AG10803 (cell line): ENCODE data around the gene FXR2.
A peak's percentile ranks its signal among the peaks of the same experiment; 100 is the strongest.
"Not testable (repeated sequence)": the region's sequence is repeated elsewhere in the genome, so short reads cannot be mapped to it uniquely, and the experiment has no call there.

Source experiments
- DNase-seq: peaks from one replicate; pipeline ENCODE4 v3.0.0; 2010; ENCODE audit warnings: low read depth
- H3K4me3 ChIP-seq: 2 replicates; pipeline ENCODE4 v1.5.1; 2011; ENCODE audit warnings: mild to moderate bottlenecking, low read length, control low read depth
- TF ChIP-seq, protein P1 (sequence below): conservative IDR thresholded peaks from 2 replicates; pipeline ENCODE4 v1.5.1; 2011; ENCODE audit warnings: mild to moderate bottlenecking, low read length, control low read depth, inconsistent platforms

The FXR2 gene

DNA sequence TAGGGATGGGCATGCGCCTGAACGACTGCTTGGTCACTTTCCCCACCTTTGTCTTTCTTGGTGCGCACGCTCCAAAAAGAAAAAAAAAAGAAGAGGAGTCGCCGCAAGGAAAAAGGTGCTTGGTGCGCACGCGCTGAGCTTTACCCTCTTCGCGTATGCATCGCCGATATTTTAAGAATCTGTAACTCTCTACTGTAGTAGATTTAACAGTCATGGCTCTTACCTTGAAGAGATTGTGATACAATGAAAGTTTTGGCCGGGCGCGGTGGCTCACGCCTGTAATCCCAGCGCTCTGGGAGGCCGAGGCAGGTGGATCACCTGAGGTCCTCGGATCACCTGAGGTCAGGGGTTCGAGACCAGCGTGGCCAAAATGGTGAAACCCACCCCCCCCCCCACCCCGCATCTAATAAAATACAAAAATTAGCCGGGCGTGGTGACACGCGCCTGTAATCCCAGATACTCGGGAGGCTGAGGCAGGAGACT, 609 bp upstream of the FXR2 start:
- no peak for DNase-seq
- TF ChIP-seq, protein P1, sequence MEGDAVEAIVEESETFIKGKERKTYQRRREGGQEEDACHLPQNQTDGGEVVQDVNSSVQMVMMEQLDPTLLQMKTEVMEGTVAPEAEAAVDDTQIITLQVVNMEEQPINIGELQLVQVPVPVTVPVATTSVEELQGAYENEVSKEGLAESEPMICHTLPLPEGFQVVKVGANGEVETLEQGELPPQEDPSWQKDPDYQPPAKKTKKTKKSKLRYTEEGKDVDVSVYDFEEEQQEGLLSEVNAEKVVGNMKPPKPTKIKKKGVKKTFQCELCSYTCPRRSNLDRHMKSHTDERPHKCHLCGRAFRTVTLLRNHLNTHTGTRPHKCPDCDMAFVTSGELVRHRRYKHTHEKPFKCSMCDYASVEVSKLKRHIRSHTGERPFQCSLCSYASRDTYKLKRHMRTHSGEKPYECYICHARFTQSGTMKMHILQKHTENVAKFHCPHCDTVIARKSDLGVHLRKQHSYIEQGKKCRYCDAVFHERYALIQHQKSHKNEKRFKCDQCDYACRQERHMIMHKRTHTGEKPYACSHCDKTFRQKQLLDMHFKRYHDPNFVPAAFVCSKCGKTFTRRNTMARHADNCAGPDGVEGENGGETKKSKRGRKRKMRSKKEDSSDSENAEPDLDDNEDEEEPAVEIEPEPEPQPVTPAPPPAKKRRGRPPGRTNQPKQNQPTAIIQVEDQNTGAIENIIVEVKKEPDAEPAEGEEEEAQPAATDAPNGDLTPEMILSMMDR: no peak
- peak overlapping the region; percentile 63 for H3K4me3 ChIP-seq

DNA sequence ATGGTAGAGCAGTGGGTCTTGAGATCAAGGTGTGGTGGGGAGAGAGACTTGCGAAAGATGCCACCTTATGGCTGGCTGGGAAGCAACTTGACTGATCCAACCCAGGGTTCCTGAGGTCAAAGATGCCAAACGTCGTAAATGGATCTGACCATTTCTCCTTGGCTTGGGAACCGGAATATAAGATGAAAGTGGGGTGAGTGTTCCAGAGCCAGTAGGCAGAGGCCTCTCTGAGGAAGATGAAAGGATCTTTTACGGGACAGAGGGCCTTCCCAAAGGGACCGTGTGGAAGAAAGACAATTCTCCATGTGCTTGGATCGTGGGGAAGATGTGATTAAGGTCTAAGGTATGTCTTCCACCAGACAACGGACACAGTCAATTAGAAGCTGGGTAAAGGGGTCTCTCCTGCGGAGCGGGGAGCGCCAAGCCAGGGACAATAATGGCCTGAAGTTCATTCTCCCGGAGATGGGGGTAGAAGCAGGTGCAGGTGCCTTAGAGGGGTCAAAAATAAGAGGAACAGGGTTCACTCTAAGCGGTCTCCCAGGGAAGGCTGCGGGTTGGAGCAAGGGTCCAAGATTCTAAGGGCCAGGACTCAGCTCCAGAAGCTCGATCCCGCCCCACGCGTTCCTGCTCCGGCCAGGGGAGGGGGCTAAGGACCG, 800 bp downstream of the FXR2 start:
- DNase-seq: peak; percentile 49

DNA sequence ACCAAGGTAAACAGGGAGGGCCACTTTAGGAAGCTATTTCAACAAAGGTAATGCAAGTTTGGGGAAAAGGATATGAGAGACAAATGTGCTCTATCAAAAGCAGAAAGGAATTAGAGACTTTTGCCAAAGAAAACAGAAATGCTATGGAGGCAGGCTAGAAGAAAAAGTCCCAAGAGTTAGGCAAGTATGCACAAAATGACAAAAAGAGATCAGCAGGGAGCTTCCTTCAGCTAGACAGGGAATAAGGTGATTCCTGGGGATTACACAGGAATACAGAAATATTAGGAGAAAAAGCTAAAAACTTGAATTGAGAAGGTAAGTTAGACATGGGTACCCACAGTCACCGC, 2.4 kb downstream of the FXR2 start:
- H3K4me3 ChIP-seq: no peak overlapping the region; the same call in 1 of the 2 replicates
- DNase-seq: peak; percentile 13
- TF ChIP-seq, protein P1: no peak

More for the DNA sequence above, 800 bp downstream of the FXR2 start:
- peak overlapping the region; percentile 90 for H3K4me3 ChIP-seq
- TF ChIP-seq, protein P1: no peak

DNA sequence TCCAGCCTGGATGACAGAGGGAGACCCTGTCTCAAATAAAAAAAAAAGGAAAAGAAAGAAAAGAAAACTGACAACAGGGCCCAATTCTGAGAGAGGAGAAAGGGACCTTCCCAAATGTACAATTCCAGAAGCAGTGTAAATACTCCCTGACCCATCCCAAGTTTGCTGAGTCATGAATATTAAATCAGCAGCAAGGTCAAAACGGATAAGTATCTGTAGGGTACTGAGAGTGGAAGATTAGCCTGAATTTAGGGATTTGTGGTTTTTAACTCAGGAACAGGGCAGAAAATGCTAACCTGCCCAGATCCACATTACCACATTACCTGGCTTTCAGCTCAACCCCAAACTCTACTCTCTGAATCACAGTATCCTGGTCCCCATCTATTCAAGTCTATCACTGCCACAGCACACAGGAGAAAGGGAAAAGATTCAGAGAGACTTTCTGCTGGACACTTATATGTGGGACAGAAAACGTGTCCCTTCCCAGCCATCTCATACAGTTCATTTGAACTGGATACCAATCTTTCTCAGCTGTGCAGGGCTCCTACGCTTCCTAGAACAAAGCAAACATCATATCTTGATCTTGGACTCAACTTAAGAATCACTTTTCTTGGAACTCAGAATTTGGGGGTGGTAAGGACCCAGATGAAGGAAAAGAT, 2.9 kb downstream of the FXR2 start:
- no peak for DNase-seq
- H3K4me3 ChIP-seq: peak overlapping the region; percentile 16
- TF ChIP-seq, protein P1: no peak

DNA sequence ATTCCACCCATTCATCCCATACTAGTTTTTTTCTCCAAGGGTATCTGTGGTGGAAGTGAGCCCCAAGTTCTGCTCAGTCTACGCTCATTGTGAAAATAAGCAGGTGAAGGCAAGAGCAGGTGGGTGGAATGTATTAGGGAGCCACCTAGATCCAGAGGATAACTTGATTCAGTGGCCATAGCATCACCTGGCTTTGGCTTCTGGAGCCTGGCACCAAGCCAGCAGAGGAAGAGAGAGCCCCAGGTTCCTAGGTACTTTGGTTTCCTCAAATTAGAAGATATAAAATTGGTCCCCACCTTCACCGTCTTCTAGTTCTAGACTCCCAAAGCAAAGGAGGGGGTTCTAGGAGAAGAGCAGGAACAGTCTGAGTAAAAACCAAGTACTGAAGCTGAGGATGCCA, 4.1 kb downstream of the FXR2 start:
- no peak for DNase-seq
- H3K4me3 ChIP-seq: no peak overlapping the region
- TF ChIP-seq, protein P1: no peak

DNA sequence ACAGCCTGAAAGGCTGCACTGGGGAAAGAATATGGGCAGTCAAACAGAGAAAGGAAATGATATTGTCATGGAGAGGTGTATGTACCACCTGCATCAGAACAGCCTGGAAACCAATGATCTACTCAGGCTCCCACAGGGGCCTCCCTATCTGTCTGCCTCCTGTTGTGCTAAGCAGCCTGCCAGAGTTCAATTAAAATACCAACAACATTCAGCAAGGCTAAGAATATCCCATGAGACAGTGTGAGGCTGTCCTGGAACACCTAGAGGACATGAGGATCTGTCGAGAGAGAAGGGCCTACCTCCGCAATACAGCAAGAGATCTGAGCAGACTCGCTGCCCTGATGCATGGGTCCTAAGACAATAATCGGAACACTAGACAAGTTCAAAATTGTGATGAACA, 8.4 kb downstream of the FXR2 start:
- TF ChIP-seq, protein P1: no peak
- H3K4me3 ChIP-seq: no peak overlapping the region
- DNase-seq: no peak

DNA sequence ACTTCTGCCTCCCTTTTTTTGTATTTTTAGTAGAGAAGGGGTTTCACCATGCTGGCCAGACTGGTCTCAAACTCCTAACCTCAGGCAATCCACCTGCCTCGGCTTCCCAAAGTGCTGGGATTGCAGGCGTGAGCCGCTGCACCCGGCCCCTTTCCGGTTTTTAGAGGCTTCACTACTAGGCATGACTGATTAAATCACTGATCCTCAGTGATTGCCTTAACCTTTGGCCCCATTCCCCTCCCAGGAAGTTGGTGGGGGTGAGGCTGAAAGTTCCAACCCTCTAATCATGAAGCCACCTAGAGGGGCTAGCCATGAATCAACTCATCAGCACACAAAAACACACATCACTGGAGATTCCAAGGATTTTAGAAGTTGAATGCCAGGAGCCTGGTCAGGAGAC, 17.1 kb downstream of the FXR2 start:
- H3K4me3 ChIP-seq, DNase-seq: not testable (repeated sequence)
